Fibroblast of mammary gland (primary cell): ENCODE results near the gene LMO1.

Experiments used
- DNase-seq: peaks from one replicate; pipeline ENCODE4 v3.0.0-alpha.2; 2010; ENCODE audit warnings: low read depth
- H3K4me3 ChIP-seq: 2 replicates; pipeline ENCODE4 v1.5.1; 2011; ENCODE audit warnings: low read depth, mild to moderate bottlenecking, low read length, moderate library complexity; ENCODE audit not compliant: control insufficient read depth
- TF ChIP-seq, protein P1 (sequence below): conservative IDR thresholded peaks from 2 replicates; pipeline ENCODE4 v1.5.1; 2011; ENCODE audit warnings: low read depth, low read length, inconsistent platforms; ENCODE audit not compliant: control insufficient read depth, insufficient read depth

Gene LMO1

DNA sequence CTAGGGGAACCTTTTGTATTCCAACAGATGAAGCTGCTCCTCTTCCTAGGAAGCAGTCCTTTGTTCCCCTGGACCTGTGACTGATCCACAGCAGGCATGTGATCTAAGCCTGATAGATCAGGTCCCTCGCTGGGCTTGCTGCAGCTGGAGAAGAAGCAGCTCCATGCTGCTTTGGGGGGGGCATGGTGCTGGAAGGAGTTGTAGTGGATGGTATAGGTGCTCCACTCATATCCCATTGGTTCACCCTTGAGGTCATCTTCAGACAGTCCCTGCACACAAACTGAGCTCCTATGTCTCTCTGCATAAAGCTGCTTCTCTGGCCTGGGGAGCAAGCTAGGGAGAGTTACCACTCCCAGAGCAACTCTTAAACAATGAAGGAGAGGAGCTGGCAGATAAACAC is 85.4 kb downstream of the LMO1 start:
- DNase-seq: no peak
- TF ChIP-seq, protein P1, sequence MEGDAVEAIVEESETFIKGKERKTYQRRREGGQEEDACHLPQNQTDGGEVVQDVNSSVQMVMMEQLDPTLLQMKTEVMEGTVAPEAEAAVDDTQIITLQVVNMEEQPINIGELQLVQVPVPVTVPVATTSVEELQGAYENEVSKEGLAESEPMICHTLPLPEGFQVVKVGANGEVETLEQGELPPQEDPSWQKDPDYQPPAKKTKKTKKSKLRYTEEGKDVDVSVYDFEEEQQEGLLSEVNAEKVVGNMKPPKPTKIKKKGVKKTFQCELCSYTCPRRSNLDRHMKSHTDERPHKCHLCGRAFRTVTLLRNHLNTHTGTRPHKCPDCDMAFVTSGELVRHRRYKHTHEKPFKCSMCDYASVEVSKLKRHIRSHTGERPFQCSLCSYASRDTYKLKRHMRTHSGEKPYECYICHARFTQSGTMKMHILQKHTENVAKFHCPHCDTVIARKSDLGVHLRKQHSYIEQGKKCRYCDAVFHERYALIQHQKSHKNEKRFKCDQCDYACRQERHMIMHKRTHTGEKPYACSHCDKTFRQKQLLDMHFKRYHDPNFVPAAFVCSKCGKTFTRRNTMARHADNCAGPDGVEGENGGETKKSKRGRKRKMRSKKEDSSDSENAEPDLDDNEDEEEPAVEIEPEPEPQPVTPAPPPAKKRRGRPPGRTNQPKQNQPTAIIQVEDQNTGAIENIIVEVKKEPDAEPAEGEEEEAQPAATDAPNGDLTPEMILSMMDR: no peak
- H3K4me3 ChIP-seq: no peak overlapping the region

DNA sequence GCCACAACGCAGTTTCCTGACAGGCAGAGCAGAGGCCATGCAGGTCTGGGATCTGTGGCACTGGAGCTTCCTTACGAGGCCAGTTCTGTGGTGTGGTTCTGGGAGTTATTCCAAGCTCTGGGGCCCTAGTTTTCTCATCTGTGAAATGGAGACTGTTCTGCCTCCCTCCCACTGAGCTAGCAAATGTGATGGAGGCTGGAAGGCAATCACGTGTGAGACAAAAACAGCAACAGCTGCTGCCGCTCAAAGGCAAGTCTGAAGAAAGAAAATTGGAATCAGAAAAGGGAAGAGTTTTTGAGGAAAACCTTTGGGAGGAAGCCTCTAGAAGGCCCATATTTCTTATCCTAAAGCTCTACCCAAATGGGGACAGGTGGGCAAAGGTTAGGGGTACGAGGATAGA is 86.5 kb downstream of the LMO1 start:
- no peak for DNase-seq
- H3K4me3 ChIP-seq: no peak overlapping the region
- TF ChIP-seq, protein P1: no peak
